CD14-positive monocyte (primary cell): Measurements from ENCODE around the gene PARVB. TPM values are rescaled to one million over a fixed set of nuclear protein-coding genes. Genes with fewer than 3 reads are reported as not detected.

Experiments used
- polyA plus RNA-seq, 3 donors: library from polyadenylated mRNA; depleted of rRNA in 1 of 3; unstranded in 2 of 3; stranded (reverse) in 1 of 3; fragments of 300-500 nt in 2 of 3; fragments of >200 nt in 1 of 3; fragmentation: Illumina TruSeq in 2 of 3; gene quantifications; 1 replicate in 2 of 3; 2 replicates in 1 of 3; pipeline ENCODE4 v1.2.3, GENCODE V29; 2012 to 2021

PARVB gene
- polyA plus RNA-seq, 3 donors, result 13.4 to 38.5 (median 17.9) TPM

Other genes starting within 250 kb of the PARVB start
- not detected for gene EFCAB6, start 212.0 kb upstream of the PARVB start, polyA plus RNA-seq
- not detected for gene SULT4A1, start 161.8 kb upstream of the PARVB start, polyA plus RNA-seq
- not detected for gene PNPLA5, start 132.3 kb upstream of the PARVB start, polyA plus RNA-seq
- not detected for gene PNPLA3, start 100.5 kb upstream of the PARVB start, polyA plus RNA-seq
- 10 to 100 TPM; 17.0 to 70.0 (median 62.5) TPM for gene SAMM50, start 68.9 kb upstream of the PARVB start, polyA plus RNA-seq
- 100 to 1,000 TPM; 169 to 577 (median 190) TPM for gene PARVG, start 156.6 kb downstream of the PARVB start, polyA plus RNA-seq